ENCODE measurements around the gene DSEL. TPM values are rescaled to one million over a fixed set of nuclear protein-coding genes. Genes with fewer than 3 reads are reported as not detected.

DSEL gene
- polyA plus RNA-seq, 3 donors, result 0.03 to 0.05 TPM; not detected in 1

- Mint-ChIP-seq H3K27ac (no peak overlapping the region), H3K4me3 (no peak overlapping the region), H3K36me3 (no peaks in the 10 kb centered on the region), H3K4me1 (no peaks in the 10 kb centered on the region), H3K27me3 (ENCODE audit: low read depth in 3 of 3) (no peaks in the 10 kb centered on the region), H3K9me3 (no peaks in the 10 kb centered on the region)
- H2AFZ ChIP-seq (ENCODE audit: insufficient read depth, low read depth, low read length, poor library complexity, severe bottlenecking), result no peak overlapping the region
- no peaks in the 10 kb centered on the region for H3K27me3 ChIP-seq (ENCODE audit: control insufficient read depth in 2 of 2, insufficient read depth in 2 of 2, low read length in 2 of 2)
- no peak overlapping the region for H3K9ac ChIP-seq (ENCODE audit: insufficient read depth, low read length, poor library complexity, severe bottlenecking)
- H3K9me3 ChIP-seq (replicated peaks in 1 of 2; ENCODE audit: control insufficient read depth in 1 of 2, insufficient read depth in 1 of 2, low read length in 2 of 2), result no peaks in the 10 kb centered on the region
- no peak overlapping the region for H3K4me2 ChIP-seq (replicated peaks; ENCODE audit: extremely low read depth, low read length, poor library complexity, severe bottlenecking)
- no peaks in the 10 kb centered on the region for H3K4me1 ChIP-seq (ENCODE audit: control insufficient read depth in 1 of 2, insufficient read depth in 2 of 2, low read length in 2 of 2)
- H3K4me3 ChIP-seq (replicated peaks in 1 of 3; ENCODE audit: low read depth in 2 of 3, low read length in 3 of 3), result no peak overlapping the region
- DNase-seq, result no peak
- no CpG with 5 or more reads among the region's 3 CpGs for WGBS (ENCODE audit: insufficient coverage)
- no peak overlapping the region for H3K27ac ChIP-seq (ENCODE audit: low read depth in 1 of 2, low read length in 2 of 2)
- no peak for TF ChIP-seq CTCF (IDR thresholded peaks at IDR 0.05)
- no peaks in the 10 kb centered on the region for H3K36me3 ChIP-seq (replicated peaks in 1 of 2; ENCODE audit: control insufficient read depth in 1 of 2, insufficient read depth in 2 of 2, low read length in 2 of 2)
- no peaks in the 10 kb centered on the region for H4K20me1 ChIP-seq (ENCODE audit: insufficient read depth, low read length)
- intact Hi-C loops (cut with micrococcal nuclease), result no loop called here
- H3K79me2 ChIP-seq (ENCODE audit: insufficient read depth, low read length), result no peaks in the 10 kb centered on the region
Measured at GRCh38 chr18:67476585-67476984, 39.9 kb downstream of the DSEL start.

GRCh38 chr18:67475673-67476072 is 40.8 kb downstream of the DSEL start:
- H3K27me3 Mint-ChIP-seq (ENCODE audit: low read depth in 3 of 3), result no peaks in the 10 kb centered on the region
- TF ChIP-seq CTCF (IDR thresholded peaks at IDR 0.05), result no peak
- no peak overlapping the region for H3K4me3 Mint-ChIP-seq
- Histone ChIP-seq H3K9ac (ENCODE audit: insufficient read depth, low read length, poor library complexity, severe bottlenecking) (no peak overlapping the region), H3K4me2 (replicated peaks; ENCODE audit: extremely low read depth, low read length, poor library complexity, severe bottlenecking) (no peak overlapping the region), H3K27ac (ENCODE audit: low read depth in 1 of 2, low read length in 2 of 2) (no peak overlapping the region), H3K36me3 (replicated peaks in 1 of 2; ENCODE audit: control insufficient read depth in 1 of 2, insufficient read depth in 2 of 2, low read length in 2 of 2) (no peaks in the 10 kb centered on the region), H3K4me3 (replicated peaks in 1 of 3; ENCODE audit: low read depth in 2 of 3, low read length in 3 of 3) (no peak overlapping the region), H2AFZ (ENCODE audit: insufficient read depth, low read depth, low read length, poor library complexity, severe bottlenecking) (no peak overlapping the region), H3K79me2 (ENCODE audit: insufficient read depth, low read length) (no peaks in the 10 kb centered on the region), H3K27me3 (ENCODE audit: control insufficient read depth in 2 of 2, insufficient read depth in 2 of 2, low read length in 2 of 2) (no peaks in the 10 kb centered on the region), H3K4me1 (ENCODE audit: control insufficient read depth in 1 of 2, insufficient read depth in 2 of 2, low read length in 2 of 2) (no peaks in the 10 kb centered on the region), H4K20me1 (ENCODE audit: insufficient read depth, low read length) (no peaks in the 10 kb centered on the region), H3K9me3 (replicated peaks in 1 of 2; ENCODE audit: control insufficient read depth in 1 of 2, insufficient read depth in 1 of 2, low read length in 2 of 2) (no peaks in the 10 kb centered on the region)
- H3K27ac Mint-ChIP-seq, result no peak overlapping the region
- no peaks in the 10 kb centered on the region for H3K4me1 Mint-ChIP-seq
- no CpG with 5 or more reads among the region's 1 CpG for WGBS (ENCODE audit: insufficient coverage)
- H3K9me3 Mint-ChIP-seq, result no peaks in the 10 kb centered on the region
- no peaks in the 10 kb centered on the region for H3K36me3 Mint-ChIP-seq
- intact Hi-C loops (cut with micrococcal nuclease), result no loop called here
- DNase-seq, result no peak
